HepG2 (cell line): ENCODE data around the gene PTPRN. TPM values are rescaled to one million over a fixed set of nuclear protein-coding genes. Genes with fewer than 3 reads are reported as not detected.
A peak's percentile ranks its signal among the peaks of the same experiment; 100 is the strongest.

Source experiments
- ADNP ChIP-seq: sonication (generic); formaldehyde crosslinking; IDR thresholded peaks from 2 replicates; pipeline ENCODE4 v1.4.0; 2020; ENCODE audit warnings: missing genetic modification reagents
- ARNT ChIP-seq: fragments of 450-650 bp; IDR thresholded peaks from 2 replicates; pipeline ENCODE4 v1.6.1; 2017
- HNF4G ChIP-seq, 2 experiments: sonication (generic) in 1 of 2; formaldehyde crosslinking in 1 of 2; IDR thresholded peaks; 2 replicates each; pipeline versions ENCODE4 v1.4.0 to v1.6.1; 2011 to 2020; ENCODE audit warnings: borderline replicate concordance in 2 of 2, low read depth in 2 of 2, mild to moderate bottlenecking in 2 of 2, low read length in 1 of 2, missing genetic modification reagents in 1 of 2, moderate library complexity in 1 of 2
- KDM6A ChIP-seq: IDR thresholded peaks from 2 replicates; pipeline ENCODE4 v1.6.1; 2016; ENCODE audit warnings: low read depth
- KLF16 ChIP-seq, 2 experiments: sonication (generic) in 1 of 2; formaldehyde crosslinking in 1 of 2; IDR thresholded peaks; 2 replicates each; pipeline versions ENCODE4 v1.6.1 to v1.8.0; 2016 to 2023; ENCODE audit warnings: missing genetic modification reagents in 2 of 2, missing compliant biosample characterization in 1 of 2
- PRDM10 ChIP-seq: sonication (generic); formaldehyde crosslinking; IDR thresholded peaks from 2 replicates; pipeline ENCODE4 v1.4.0; 2020; ENCODE audit warnings: low read depth, missing genetic modification reagents
- SIN3B ChIP-seq: fragments of 150-350 bp; IDR thresholded peaks from 2 replicates; pipeline ENCODE4 v1.6.1; 2014; ENCODE audit warnings: low read length
- SP5 ChIP-seq: IDR thresholded peaks from 2 replicates; pipeline ENCODE4 v1.6.1; 2016; ENCODE audit warnings: low read depth, borderline replicate concordance
- STAG1 ChIP-seq: sonication (generic); formaldehyde crosslinking; IDR thresholded peaks from 2 replicates; pipeline ENCODE4 v1.4.0; 2020; ENCODE audit warnings: missing genetic modification reagents
- TAF15 ChIP-seq: fragments of 200-400 bp; formaldehyde crosslinking; IDR thresholded peaks from one replicate; pipeline ENCODE4 v1.6.1; 2018; ENCODE audit warnings: mild to moderate bottlenecking, low read depth, low read length; ENCODE audit not compliant: poor library complexity, severe bottlenecking
- ZBTB25 ChIP-seq: IDR thresholded peaks from 2 replicates; pipeline ENCODE4 v1.6.1; 2018; ENCODE audit warnings: missing genetic modification reagents
- ZNF256 ChIP-seq: sonication (generic); formaldehyde crosslinking; conservative IDR thresholded peaks from 2 replicates; pipeline ENCODE4 v1.4.0; 2020; ENCODE audit warnings: missing genetic modification reagents
- ZNF274 ChIP-seq: sonication (generic); formaldehyde crosslinking; IDR thresholded peaks from 2 replicates; pipeline ENCODE4 v1.5.1; 2020; ENCODE audit warnings: mild to moderate bottlenecking, missing genetic modification reagents
- ZNF292 ChIP-seq: sonication (generic); formaldehyde crosslinking; IDR thresholded peaks from 2 replicates; pipeline ENCODE4 v1.8.1; 2022; ENCODE audit warnings: mild to moderate bottlenecking, low read depth, missing genetic modification reagents, borderline replicate concordance
- ZNF446 ChIP-seq: sonication (generic); formaldehyde crosslinking; IDR thresholded peaks from 2 replicates; pipeline ENCODE4 v1.5.0; 2020; ENCODE audit warnings: mild to moderate bottlenecking, missing genetic modification reagents
- ZNF468 ChIP-seq: sonication (generic); formaldehyde crosslinking; IDR thresholded peaks from 2 replicates; pipeline ENCODE4 v1.8.0; 2022; ENCODE audit warnings: mild to moderate bottlenecking, moderate library complexity, missing genetic modification reagents
- ZNF547 ChIP-seq: sonication (generic); formaldehyde crosslinking; IDR thresholded peaks from 2 replicates; pipeline ENCODE4 v1.5.1; 2020; ENCODE audit warnings: mild to moderate bottlenecking, missing genetic modification reagents
- ZNF615 ChIP-seq: sonication (generic); formaldehyde crosslinking; IDR thresholded peaks from 2 replicates; pipeline ENCODE4 v1.5.0; 2020; ENCODE audit warnings: mild to moderate bottlenecking, missing genetic modification reagents, borderline replicate concordance
- ZNF710 ChIP-seq: sonication (generic); formaldehyde crosslinking; IDR thresholded peaks from 2 replicates; pipeline ENCODE4 v1.5.0; 2020; ENCODE audit warnings: mild to moderate bottlenecking, missing genetic modification reagents, borderline replicate concordance
- ZNF749 ChIP-seq: sonication (generic); formaldehyde crosslinking; IDR thresholded peaks from 2 replicates; pipeline ENCODE4 v1.8.0; 2022; ENCODE audit warnings: mild to moderate bottlenecking, missing genetic modification reagents, moderate library complexity, borderline replicate concordance
- ZNF75D ChIP-seq: sonication (generic); formaldehyde crosslinking; IDR thresholded peaks from 2 replicates; pipeline ENCODE4 v1.8.1; 2023; ENCODE audit warnings: missing genetic modification reagents, mild to moderate bottlenecking, borderline replicate concordance
- ZNF781 ChIP-seq: sonication (generic); formaldehyde crosslinking; IDR thresholded peaks from 2 replicates; pipeline ENCODE4 v1.5.1; 2020; ENCODE audit warnings: borderline replicate concordance, mild to moderate bottlenecking, missing genetic modification reagents; ENCODE audit errors: not compliant biosample characterization
- polyA plus RNA-seq, 8 experiments: library from polyadenylated mRNA; depleted of rRNA in 3 of 8; stranded (reverse) in 7 of 8; unstranded in 1 of 8; fragments of >200 nt; fragmentation: Illumina TruSeq in 4 of 8; extraction: Trizol in 4 of 8; gene quantifications; 2 replicates each; pipeline versions ENCODE4 v1.2.1 to v1.2.3, GENCODE V29; 2011 to 2016; ENCODE audit warnings: low read depth in 4 of 8, missing spikeins in 1 of 8, mixed read lengths in 1 of 8; ENCODE audit not compliant: insufficient read depth in 1 of 8
- total RNA-seq, 5 experiments: library from RNA; depleted of rRNA; stranded (reverse); fragments of >200 nt; fragmentation: Illumina TruSeq; extraction: Trizol; gene quantifications; 2 replicates each; pipeline ENCODE4 v1.2.3, GENCODE V29; 2016; ENCODE audit warnings: low read depth in 1 of 5

The PTPRN gene
- total and polyA plus RNA-seq, 2 of the 13 experiments (the other 11 are each of a cell fraction or from before 2014, with no cell fraction given) = 0.26 TPM; not detected in 1

- 0 out of 2 replicates have a peak, but pooled peaks have one; percentile 35 for TF ChIP-seq PRDM10 (CRISPR knock-in tag)
- no peak for TF ChIP-seq ADNP
- no peak for TF ChIP-seq TAF15
- TF ChIP-seq ZNF781 (CRISPR knock-in tag) = peak; percentile 85
- TF ChIP-seq ZNF710 (CRISPR knock-in tag) = no peak
- TF ChIP-seq STAG1 (CRISPR knock-in tag) = no peak
- no peak for TF ChIP-seq KDM6A (CRISPR knock-in tag)
- 0 out of 2 replicates have a peak, but pooled peaks have one; percentile 84 for TF ChIP-seq ZNF256
- peak; percentile 98 for TF ChIP-seq ZNF749 (CRISPR knock-in tag)
- TF ChIP-seq ZNF547 = no peak
- TF ChIP-seq ZNF615 = no peak
- TF ChIP-seq ZNF75D (CRISPR knock-in tag) = no peak
- peak; percentile 90; the same call in 1 of the 2 replicates for TF ChIP-seq ZBTB25 (CRISPR knock-in tag)
- no peak for TF ChIP-seq SIN3B
- TF ChIP-seq ZNF446 (CRISPR knock-in tag) = peak; percentile 93; the same call in 1 of the 2 replicates
- TF ChIP-seq ARNT = no peak
- TF ChIP-seq SP5 (CRISPR knock-in tag) = 0 out of 2 replicates have a peak, but pooled peaks have one; percentile 18
- TF ChIP-seq ZNF274 (CRISPR knock-in tag) = peak; percentile 92
- peak; percentile 92; the same call in 1 of the 2 replicates for TF ChIP-seq ZNF468 (CRISPR knock-in tag)
- no peak for TF ChIP-seq ZNF292
- no peak for TF ChIP-seq HNF4G (IDR thresholded peaks at IDR 0.05; ENCODE audit: borderline replicate concordance, low read depth, low read length)
- no peak for TF ChIP-seq HNF4G (CRISPR knock-in tag; IDR thresholded peaks at IDR 0.05; ENCODE audit: borderline replicate concordance, low read depth)
- peak in 1 of 2 experiments; percentile 90; a peak in 2 of 4 replicates for TF ChIP-seq KLF16 (CRISPR knock-in tag; IDR thresholded peaks at IDR 0.05)
Observed at GRCh38 chr2:219331560-219332213, 22.5 kb upstream of the PTPRN start (continued).
